ENCODE measurements around the gene TMEM250.

TMEM250 gene

GRCh38 chr9:136084063-136084944 is 34.4 kb downstream of the TMEM250 start:
- TF ChIP-seq TAF1 (IDR thresholded peaks at IDR 0.05; ENCODE audit: low read depth) (no peak), CEBPB (IDR thresholded peaks at IDR 0.05) (no peak), TCF12 (IDR thresholded peaks at IDR 0.05; ENCODE audit: low read depth) (no peak), USF1 (IDR thresholded peaks at IDR 0.05) (no peak), ZBTB7A (IDR thresholded peaks at IDR 0.05; ENCODE audit: low read depth) (no peak), NFIC (IDR thresholded peaks at IDR 0.05) (no peak), RAD21 (IDR thresholded peaks at IDR 0.05; ENCODE audit: low read depth) (no peak), EGR1 (IDR thresholded peaks at IDR 0.05) (no peak), YY1 (IDR thresholded peaks at IDR 0.05; ENCODE audit: low read depth) (no peak), REST (IDR thresholded peaks at IDR 0.05; ENCODE audit: low read depth) (no peak), TEAD4 (IDR thresholded peaks at IDR 0.05) (no peak), MAX (IDR thresholded peaks at IDR 0.05) (no peak), EP300 (IDR thresholded peaks at IDR 0.05; ENCODE audit: borderline replicate concordance) (no peak), CREB1 (IDR thresholded peaks at IDR 0.05; ENCODE audit: low read depth) (no peak), FOXM1 (IDR thresholded peaks at IDR 0.05; ENCODE audit: borderline replicate concordance, low read depth) (no peak)

GRCh38 chr9:136083558-136084062 is 35.1 kb downstream of the TMEM250 start:
- TF ChIP-seq RAD21 (IDR thresholded peaks at IDR 0.05; ENCODE audit: low read depth): no peak
- no peak for TF ChIP-seq YY1 (IDR thresholded peaks at IDR 0.05; ENCODE audit: low read depth)
- no peak for TF ChIP-seq CEBPB (IDR thresholded peaks at IDR 0.05)
- no peak for TF ChIP-seq ZBTB7A (IDR thresholded peaks at IDR 0.05; ENCODE audit: low read depth)
- no peak for TF ChIP-seq NFIC (IDR thresholded peaks at IDR 0.05)
- no peak for TF ChIP-seq FOXM1 (IDR thresholded peaks at IDR 0.05; ENCODE audit: borderline replicate concordance, low read depth)
- no peak for TF ChIP-seq TAF1 (IDR thresholded peaks at IDR 0.05; ENCODE audit: low read depth)
- TF ChIP-seq CREB1 (IDR thresholded peaks at IDR 0.05; ENCODE audit: low read depth): no peak
- no peak for TF ChIP-seq TEAD4 (IDR thresholded peaks at IDR 0.05)
- TF ChIP-seq EP300 (IDR thresholded peaks at IDR 0.05; ENCODE audit: borderline replicate concordance): no peak
- TF ChIP-seq USF1 (IDR thresholded peaks at IDR 0.05): no peak
- no peak for TF ChIP-seq REST (IDR thresholded peaks at IDR 0.05; ENCODE audit: low read depth)
- TF ChIP-seq EGR1 (IDR thresholded peaks at IDR 0.05): no peak
- TF ChIP-seq TCF12 (IDR thresholded peaks at IDR 0.05; ENCODE audit: low read depth): no peak
- no peak for TF ChIP-seq MAX (IDR thresholded peaks at IDR 0.05)

- TF ChIP-seq MAX (IDR thresholded peaks at IDR 0.05): no peak
- no peak for TF ChIP-seq CEBPB (IDR thresholded peaks at IDR 0.05)
- TF ChIP-seq REST (IDR thresholded peaks at IDR 0.05; ENCODE audit: low read depth): no peak
- TF ChIP-seq ZBTB7A (IDR thresholded peaks at IDR 0.05; ENCODE audit: low read depth): no peak
- TF ChIP-seq FOXM1 (IDR thresholded peaks at IDR 0.05; ENCODE audit: borderline replicate concordance, low read depth): no peak
- TF ChIP-seq YY1 (IDR thresholded peaks at IDR 0.05; ENCODE audit: low read depth): no peak
- TF ChIP-seq EP300 (IDR thresholded peaks at IDR 0.05; ENCODE audit: borderline replicate concordance): no peak
- TF ChIP-seq TAF1 (IDR thresholded peaks at IDR 0.05; ENCODE audit: low read depth): no peak
- TF ChIP-seq TCF12 (IDR thresholded peaks at IDR 0.05; ENCODE audit: low read depth): no peak
- no peak for TF ChIP-seq RAD21 (IDR thresholded peaks at IDR 0.05; ENCODE audit: low read depth)
- TF ChIP-seq CREB1 (IDR thresholded peaks at IDR 0.05; ENCODE audit: low read depth): no peak
- no peak for TF ChIP-seq TEAD4 (IDR thresholded peaks at IDR 0.05)
- no peak for TF ChIP-seq NFIC (IDR thresholded peaks at IDR 0.05)
These were observed 35.9 kb downstream of the TMEM250 start for GRCh38 chr9:136082496-136083361.
